ENCODE data around the gene SEMA3G. TPM values are rescaled to one million over a fixed set of nuclear protein-coding genes. Genes with fewer than 3 reads are reported as not detected.

Gene SEMA3G
- 34.9 and 59.4 TPM in 2 replicates for total RNA-seq

GRCh38 chr3:52444860-52445793 lies at the start of gene SEMA3G:
TSS of gene SEMA3G (minus strand) at chr3:52445103. CDS start at chr3:52445027, 76 bp downstream.

DNA sequence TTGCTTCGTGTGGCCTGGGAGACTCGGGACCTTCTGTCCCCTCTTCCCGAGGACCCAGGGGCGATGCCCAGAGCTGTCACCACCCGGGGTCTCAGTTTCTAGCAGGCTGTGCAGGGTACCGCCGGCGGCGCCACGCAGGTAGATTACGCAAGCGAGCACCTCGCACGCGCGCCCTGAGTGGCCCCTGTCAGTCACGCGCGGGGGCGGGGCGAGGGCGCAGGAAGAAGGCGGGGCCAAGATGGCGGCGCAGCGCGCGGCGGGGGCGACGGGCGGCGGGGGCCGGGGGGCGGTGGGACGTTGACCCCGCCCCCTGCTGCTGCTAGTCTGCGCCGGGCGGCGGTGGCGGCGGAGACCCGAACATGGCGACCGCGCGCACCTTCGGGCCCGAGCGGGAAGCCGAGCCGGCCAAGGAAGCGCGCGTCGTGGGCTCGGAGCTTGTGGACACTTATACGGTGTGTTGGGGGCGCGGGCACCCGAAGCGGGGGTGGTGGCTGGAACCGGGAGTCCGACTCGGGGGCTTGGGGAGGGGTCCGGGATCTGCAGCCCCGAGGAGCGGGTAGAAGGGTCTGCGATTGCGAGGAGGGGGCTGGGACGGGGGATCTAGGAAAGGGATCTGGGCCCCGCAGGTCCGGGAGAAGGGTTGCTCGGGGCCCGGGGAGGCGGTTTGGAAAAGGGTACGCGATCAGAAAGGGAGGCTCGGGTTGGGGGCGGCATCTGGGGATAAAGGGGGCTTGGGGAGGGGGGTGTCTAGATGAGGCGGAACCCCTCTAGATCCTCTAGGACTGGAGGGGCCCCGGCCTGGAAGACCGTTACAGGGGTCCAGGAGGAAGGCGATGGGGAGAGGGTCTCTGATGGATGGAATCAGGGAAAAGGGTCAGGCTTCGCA lies 10.6 kb upstream of the SEMA3G start, which contains the start of gene NISCH:
TSS of gene NISCH (plus strand) at position 322 of the 886 bp plus-strand sequence. CDS start at position 360, 38 bp downstream.

DNA sequence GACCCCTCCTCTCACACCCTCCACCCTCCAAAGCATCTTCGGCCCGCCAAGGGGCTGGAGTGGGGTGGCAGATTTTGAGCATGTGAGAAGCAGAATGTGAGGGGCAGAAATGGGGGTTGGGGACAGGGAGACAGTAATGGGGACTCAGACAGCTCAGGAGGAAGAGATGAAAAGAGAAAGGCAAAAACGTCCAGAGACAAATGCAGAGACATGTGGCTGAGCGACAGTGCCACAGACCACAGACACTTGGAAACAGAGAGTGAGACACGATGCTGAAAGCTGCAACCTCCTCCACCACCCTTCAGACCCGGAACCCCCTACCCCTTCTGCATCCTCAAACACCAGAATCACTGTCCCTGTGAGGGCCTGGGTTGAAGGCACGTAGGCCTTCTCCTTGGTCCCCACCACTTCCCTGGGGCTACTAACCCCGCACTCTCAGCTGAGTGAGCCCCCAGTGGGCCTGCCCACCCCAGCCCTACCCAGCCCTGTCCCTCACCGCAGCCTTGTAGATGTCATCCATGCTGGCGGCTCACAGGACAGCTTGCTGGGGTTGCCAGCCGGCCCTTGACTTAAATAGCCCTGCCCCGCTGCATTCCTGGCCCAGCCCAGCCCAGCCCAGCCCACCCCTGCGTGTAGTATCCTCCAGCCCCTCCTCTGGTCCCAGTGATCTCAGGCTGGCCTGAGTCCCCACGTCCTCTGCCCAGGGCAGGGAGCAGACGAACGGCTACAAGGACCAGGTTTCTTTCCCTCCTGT lies 8.8 kb upstream of the SEMA3G start, which contains the start of gene TNNC1:
TSS of gene TNNC1 (minus strand) at position 546 of the 754 bp plus-strand sequence. CDS start at position 520, 26 bp downstream.

Other genes starting within 250 kb of the SEMA3G start
- gene ALAS1, start 246.9 kb downstream of the SEMA3G start, total RNA-seq = 37.6 and 37.9 TPM in 2 replicates
- gene TLR9, start 219.5 kb downstream of the SEMA3G start, total RNA-seq = not detected in 2 replicates
- 93.5 and 125 TPM in 2 replicates for gene TWF2, start 205.9 kb downstream of the SEMA3G start, total RNA-seq
- 13.0 and 16.6 TPM in 2 replicates for gene PPM1M, start 199.3 kb downstream of the SEMA3G start, total RNA-seq
- 77.4 and 96.0 TPM in 2 replicates for gene WDR82, start 166.5 kb downstream of the SEMA3G start, total RNA-seq
- 24.4 and 29.6 TPM in 2 replicates for gene GLYCTK, start 157.3 kb downstream of the SEMA3G start, total RNA-seq
- gene DNAH1, start 128.8 kb downstream of the SEMA3G start, total RNA-seq = 2.1 and 2.2 TPM in 2 replicates
- gene BAP1, start 35.1 kb downstream of the SEMA3G start, total RNA-seq = 68.8 and 69.4 TPM in 2 replicates
- 4.7 and 5.0 TPM in 2 replicates for gene PHF7, start 34.4 kb downstream of the SEMA3G start, total RNA-seq
- gene TNNC1, start 8.9 kb upstream of the SEMA3G start, total RNA-seq = not detected in 2 replicates
- 31.1 and 44.2 TPM in 2 replicates for gene NISCH, start 10.5 kb upstream of the SEMA3G start, total RNA-seq
- gene STAB1, start 50.2 kb upstream of the SEMA3G start, total RNA-seq = 199 and 423 TPM in 2 replicates
- 22.2 and 22.3 TPM in 2 replicates for gene NT5DC2, start 88.8 kb upstream of the SEMA3G start, total RNA-seq
- 4.6 and 8.7 TPM in 2 replicates for gene UQCC5, start 91.5 kb upstream of the SEMA3G start, total RNA-seq
- gene PBRM1, start 240.8 kb upstream of the SEMA3G start, total RNA-seq = 47.9 and 65.7 TPM in 2 replicates
- gene GNL3, start 240.9 kb upstream of the SEMA3G start, total RNA-seq = 56.9 and 92.1 TPM in 2 replicates